KMS-11 (cell line): ENCODE results near the gene LZTS3.

Experiments used
- H2AFZ ChIP-seq: fragments of 200-600 bp; sonication (generic); 2 replicates; pipeline ENCODE4 v1.6.1; 2016; ENCODE audit warnings: antibody characterized with exemption, mixed run types, low read depth
- H3K27ac ChIP-seq: fragments of 200-600 bp; sonication (generic); 2 replicates; pipeline ENCODE4 v1.6.1; 2016; ENCODE audit warnings: mild to moderate bottlenecking, mixed run types
- H3K27me3 ChIP-seq: fragments of 200-600 bp; sonication (generic); 2 replicates; pipeline ENCODE4 v1.6.1; 2017; ENCODE audit warnings: mild to moderate bottlenecking, low read depth, mixed run types, moderate library complexity; ENCODE audit not compliant: insufficient read depth
- H3K36me3 ChIP-seq: fragments of 200-600 bp; sonication (generic); 2 replicates; pipeline ENCODE4 v1.6.1; 2017; ENCODE audit warnings: mild to moderate bottlenecking, mixed run types; ENCODE audit not compliant: insufficient read depth
- H3K4me1 ChIP-seq: fragments of 200-600 bp; sonication (generic); 2 replicates; pipeline ENCODE4 v1.6.1; 2016; ENCODE audit warnings: mild to moderate bottlenecking, low read depth, mixed run types; ENCODE audit not compliant: poor library complexity, severe bottlenecking
- H3K4me2 ChIP-seq: fragments of 200-600 bp; sonication (generic); 2 replicates; pipeline ENCODE4 v1.7.0; 2016; ENCODE audit warnings: mild to moderate bottlenecking, mixed run types
- H3K4me3 ChIP-seq: fragments of 200-600 bp; sonication (generic); IDR thresholded peaks from 2 replicates; pipeline ENCODE4 v1.6.1; 2017; ENCODE audit warnings: low read depth, low read length, mixed read lengths; ENCODE audit not compliant: insufficient read depth
- H3K79me2 ChIP-seq: fragments of 200-600 bp; sonication (generic); 2 replicates; pipeline ENCODE4 v1.6.1; 2016; ENCODE audit warnings: low read depth, mixed run types; ENCODE audit not compliant: insufficient read depth
- H3K9ac ChIP-seq: fragments of 200-600 bp; sonication (generic); 2 replicates; pipeline ENCODE4 v1.6.1; 2016; ENCODE audit warnings: mild to moderate bottlenecking, mixed run types
- H4K20me1 ChIP-seq: fragments of 200-600 bp; sonication (generic); 2 replicates; pipeline ENCODE4 v1.6.1; 2016; ENCODE audit warnings: mild to moderate bottlenecking, mixed run types; ENCODE audit not compliant: insufficient read depth
- TF ChIP-seq, protein P1 (sequence below): fragments of 200-600 bp; sonication (generic); conservative IDR thresholded peaks from 2 replicates; pipeline ENCODE4 v1.6.1; 2017; ENCODE audit warnings: low read depth, mild to moderate bottlenecking, antibody characterized with exemption, low read length, moderate library complexity, mixed read lengths

The LZTS3 gene

DNA sequence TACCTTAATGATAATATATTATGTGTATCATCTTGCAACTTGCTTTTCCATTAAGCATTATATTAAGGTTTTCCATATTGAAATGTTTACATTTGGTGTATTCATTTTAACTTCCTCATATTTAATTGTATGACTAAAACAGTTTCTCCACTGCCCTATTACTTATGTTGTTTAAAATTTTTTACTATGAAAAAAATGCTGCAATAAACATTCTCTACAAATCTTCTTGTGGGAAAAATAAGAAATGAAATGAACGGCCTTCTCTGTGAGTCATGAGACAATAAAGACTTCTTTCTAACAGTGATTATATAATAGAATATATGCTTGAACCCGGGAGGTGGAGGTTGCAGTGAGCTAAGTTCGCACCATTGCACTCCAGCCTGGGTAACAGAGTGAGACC lies 39.2 kb downstream of the LZTS3 start:
- H3K27ac ChIP-seq, result no peak overlapping the region
- no peak overlapping the region for H3K4me3 ChIP-seq
- H3K27me3 ChIP-seq, result no peaks in the 10 kb centered on the region
- H2AFZ ChIP-seq, result no peak overlapping the region
- no peaks in the 10 kb centered on the region for H3K79me2 ChIP-seq
- H3K9ac ChIP-seq, result no peak overlapping the region
- H3K4me1 ChIP-seq, result no peaks in the 10 kb centered on the region
- TF ChIP-seq, protein P1, sequence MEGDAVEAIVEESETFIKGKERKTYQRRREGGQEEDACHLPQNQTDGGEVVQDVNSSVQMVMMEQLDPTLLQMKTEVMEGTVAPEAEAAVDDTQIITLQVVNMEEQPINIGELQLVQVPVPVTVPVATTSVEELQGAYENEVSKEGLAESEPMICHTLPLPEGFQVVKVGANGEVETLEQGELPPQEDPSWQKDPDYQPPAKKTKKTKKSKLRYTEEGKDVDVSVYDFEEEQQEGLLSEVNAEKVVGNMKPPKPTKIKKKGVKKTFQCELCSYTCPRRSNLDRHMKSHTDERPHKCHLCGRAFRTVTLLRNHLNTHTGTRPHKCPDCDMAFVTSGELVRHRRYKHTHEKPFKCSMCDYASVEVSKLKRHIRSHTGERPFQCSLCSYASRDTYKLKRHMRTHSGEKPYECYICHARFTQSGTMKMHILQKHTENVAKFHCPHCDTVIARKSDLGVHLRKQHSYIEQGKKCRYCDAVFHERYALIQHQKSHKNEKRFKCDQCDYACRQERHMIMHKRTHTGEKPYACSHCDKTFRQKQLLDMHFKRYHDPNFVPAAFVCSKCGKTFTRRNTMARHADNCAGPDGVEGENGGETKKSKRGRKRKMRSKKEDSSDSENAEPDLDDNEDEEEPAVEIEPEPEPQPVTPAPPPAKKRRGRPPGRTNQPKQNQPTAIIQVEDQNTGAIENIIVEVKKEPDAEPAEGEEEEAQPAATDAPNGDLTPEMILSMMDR, result no peak
- no peaks in the 10 kb centered on the region for H4K20me1 ChIP-seq
- H3K36me3 ChIP-seq, result no peaks in the 10 kb centered on the region
- H3K4me2 ChIP-seq, result no peak overlapping the region

DNA sequence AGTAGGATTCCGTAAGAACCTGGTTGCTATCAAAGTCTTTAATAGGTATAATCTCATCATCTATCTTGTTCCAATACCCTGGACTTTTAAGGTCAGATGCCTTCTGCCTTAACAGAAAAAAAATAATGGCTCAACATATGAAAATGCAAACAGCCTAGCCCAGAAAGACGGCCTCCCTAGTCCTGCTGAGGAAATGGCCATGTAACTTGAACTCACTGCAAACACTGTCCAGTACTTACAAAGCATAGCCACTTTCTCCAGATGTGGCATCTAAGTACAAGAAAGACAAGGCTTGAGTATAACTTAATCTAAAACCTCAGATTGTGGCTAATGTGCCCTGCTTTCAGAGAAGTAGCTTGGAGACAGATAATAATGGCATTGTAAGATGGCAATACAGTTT lies 40.2 kb downstream of the LZTS3 start:
- Histone ChIP-seq H3K9ac (no peak overlapping the region), H3K4me3 (no peak overlapping the region), H3K36me3 (no peaks in the 10 kb centered on the region), H3K4me1 (no peaks in the 10 kb centered on the region), H3K4me2 (no peak overlapping the region), H2AFZ (no peak overlapping the region), H4K20me1 (no peaks in the 10 kb centered on the region), H3K27me3 (no peaks in the 10 kb centered on the region), H3K79me2 (no peaks in the 10 kb centered on the region), H3K27ac (no peak overlapping the region)
- TF ChIP-seq, protein P1, result no peak

DNA sequence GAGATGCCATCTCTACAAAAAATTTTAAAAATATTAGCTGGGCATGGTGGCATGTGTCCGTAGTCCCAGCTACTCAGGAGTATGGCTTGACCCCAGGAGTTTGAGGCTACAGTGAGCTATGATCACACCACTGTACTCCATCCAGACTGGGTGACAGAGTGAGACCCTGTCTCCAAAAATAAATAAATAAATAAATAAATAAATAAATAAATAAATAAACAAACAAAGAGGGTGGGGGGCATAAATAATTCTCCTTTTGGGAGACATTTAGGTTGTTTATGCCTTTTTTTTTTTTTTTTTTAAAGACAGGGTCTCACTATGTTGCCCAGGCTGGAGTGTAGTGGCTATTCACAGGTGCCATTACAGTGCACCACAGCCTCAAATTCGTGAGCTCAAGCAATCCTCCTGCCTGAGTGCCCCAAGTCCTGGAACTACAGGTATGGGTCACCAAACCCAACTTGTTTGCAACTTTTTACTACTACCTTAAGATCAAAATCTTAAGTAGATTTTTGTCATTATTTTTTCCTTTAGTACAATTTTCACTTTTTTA lies 43.2 kb downstream of the LZTS3 start:
- no peaks in the 10 kb centered on the region for H3K79me2 ChIP-seq
- H4K20me1 ChIP-seq, result no peaks in the 10 kb centered on the region
- TF ChIP-seq, protein P1, result no peak
- no peak overlapping the region for H3K9ac ChIP-seq
- no peaks in the 10 kb centered on the region for H3K4me1 ChIP-seq
- no peaks in the 10 kb centered on the region for H3K36me3 ChIP-seq
- H2AFZ ChIP-seq, result no peak overlapping the region
- H3K27ac ChIP-seq, result no peak overlapping the region
- no peak overlapping the region for H3K4me3 ChIP-seq
- H3K27me3 ChIP-seq, result no peaks in the 10 kb centered on the region
- no peak overlapping the region for H3K4me2 ChIP-seq

DNA sequence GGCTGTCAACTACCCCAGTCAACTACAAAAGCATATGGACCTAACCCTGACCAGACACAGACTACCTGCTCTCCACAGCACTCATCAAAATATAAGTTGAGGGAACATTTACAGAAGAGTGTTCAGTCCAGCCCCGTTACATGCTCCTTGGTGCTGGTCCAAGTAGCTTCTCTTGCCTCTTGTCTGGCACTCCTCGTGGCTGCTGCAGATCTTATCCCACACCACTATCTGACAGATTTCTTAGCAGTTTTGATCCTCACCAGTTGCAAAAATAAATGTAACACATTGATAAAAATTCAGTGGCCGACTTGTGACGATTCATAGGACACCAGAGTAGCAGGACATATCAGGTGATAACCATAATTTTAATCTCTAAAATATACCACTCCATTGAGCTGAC lies 44.3 kb downstream of the LZTS3 start:
- Histone ChIP-seq H3K9ac (no peak overlapping the region), H3K27ac (no peak overlapping the region), H3K27me3 (no peaks in the 10 kb centered on the region), H4K20me1 (no peaks in the 10 kb centered on the region), H3K36me3 (no peaks in the 10 kb centered on the region), H3K4me2 (no peak overlapping the region), H2AFZ (no peak overlapping the region), H3K79me2 (no peaks in the 10 kb centered on the region), H3K4me3 (no peak overlapping the region), H3K4me1 (no peaks in the 10 kb centered on the region)
- TF ChIP-seq, protein P1, result no peak
